HG03060 (cell line): ENCODE measurements around the gene TLCD4.

ENCODE experiments used
- ATAC-seq: cut with Tn5 transposase; IDR thresholded peaks from one replicate; pipeline ENCODE4 v1.9.1; 2021; ENCODE audit warnings: low read depth, moderate number of reproducible peaks; ENCODE audit not compliant: unreplicated experiment

The TLCD4 gene

DNA sequence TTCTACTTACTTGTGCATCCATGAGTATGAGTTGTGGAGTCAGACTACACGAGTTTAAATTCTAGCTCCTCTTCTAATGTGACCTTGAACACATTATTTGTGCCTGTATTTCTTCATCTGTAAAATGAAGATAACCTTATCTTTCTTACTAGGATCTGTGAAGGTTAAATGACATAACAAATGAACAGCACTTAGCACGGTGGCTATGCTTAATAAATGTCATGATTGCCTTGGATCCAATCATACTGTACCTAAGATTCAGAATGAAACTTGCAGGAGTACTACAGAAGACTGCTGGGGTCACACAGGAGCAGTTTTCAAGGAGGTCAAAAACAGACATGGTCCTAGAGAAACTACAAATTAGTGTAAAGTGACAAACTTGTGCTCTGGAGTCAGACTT lies 22.2 kb upstream of the TLCD4 start:
- no peak for ATAC-seq

DNA sequence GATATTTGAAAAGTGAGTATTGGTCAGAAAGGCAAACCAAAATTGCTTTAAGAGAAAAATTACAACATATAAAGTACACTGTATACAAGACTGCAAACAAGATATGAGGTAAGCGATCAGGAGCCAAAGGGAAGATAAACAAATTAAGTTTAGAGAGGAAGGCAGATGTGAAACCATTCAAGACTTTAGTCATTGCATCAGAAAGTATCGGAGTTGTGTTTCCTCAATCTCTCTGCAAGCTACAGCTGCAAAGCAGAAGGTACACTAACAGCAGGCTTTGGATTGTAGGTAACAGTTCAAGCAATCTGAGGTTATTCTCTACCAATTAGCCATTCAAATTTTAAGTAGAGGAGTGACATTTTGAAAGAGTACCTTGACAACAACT lies 21.3 kb upstream of the TLCD4 start:
- peak; percentile 89 for ATAC-seq

DNA sequence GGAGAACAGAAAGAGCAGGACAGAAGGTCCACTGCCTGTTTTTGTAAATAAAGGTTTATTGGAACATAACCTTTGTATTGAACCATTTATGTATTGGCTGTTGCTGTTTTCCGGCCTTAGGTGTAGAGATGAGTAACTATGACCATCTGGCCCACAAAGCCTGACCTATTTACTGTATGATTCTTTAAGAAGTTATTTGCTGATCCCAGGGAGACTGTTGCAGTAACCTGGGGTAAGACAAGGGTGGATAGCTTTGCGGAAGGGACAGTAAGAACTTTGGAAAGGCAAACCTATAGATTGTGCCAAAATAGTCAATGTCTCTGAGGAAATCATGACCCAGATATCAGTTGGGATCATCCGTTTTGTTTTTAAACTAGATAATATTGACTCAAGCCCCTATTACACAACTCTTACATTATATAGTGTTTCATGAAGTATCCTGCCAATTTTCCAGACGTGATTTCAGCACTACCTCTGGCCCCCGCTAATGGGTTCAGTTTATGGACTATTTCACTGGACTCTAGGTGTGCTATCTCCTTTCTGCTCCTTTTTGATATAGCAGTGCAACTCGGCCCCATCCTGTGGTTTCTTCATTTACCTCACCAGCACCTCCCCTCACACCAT lies 20.8 kb upstream of the TLCD4 start:
- no peak for ATAC-seq

- no peak for ATAC-seq
Measured at GRCh38 chr1:95097426-95097825, 19.7 kb upstream of the TLCD4 start.

GRCh38 chr1:95098196-95098595 lies 19.0 kb upstream of the TLCD4 start:
- no peak for ATAC-seq

DNA sequence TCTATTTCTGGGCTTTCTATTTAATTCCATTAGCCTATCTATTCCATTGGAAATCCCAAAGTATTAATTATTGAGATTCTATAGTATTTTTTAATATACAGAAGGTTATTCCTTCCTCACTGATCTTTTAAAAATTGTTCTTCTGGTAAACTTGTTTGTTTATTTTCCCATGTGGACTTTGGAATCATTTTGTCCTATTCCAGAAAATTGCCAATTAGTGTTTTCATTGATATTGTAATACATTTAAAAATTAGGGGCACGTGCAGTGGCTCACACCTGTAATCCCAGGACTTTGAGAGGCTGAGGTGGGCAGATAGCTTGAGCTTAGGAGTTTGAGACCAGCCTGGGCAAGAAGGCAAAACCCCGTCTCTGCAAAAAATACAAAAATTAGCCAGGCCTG lies 8.4 kb upstream of the TLCD4 start:
- ATAC-seq = no peak

DNA sequence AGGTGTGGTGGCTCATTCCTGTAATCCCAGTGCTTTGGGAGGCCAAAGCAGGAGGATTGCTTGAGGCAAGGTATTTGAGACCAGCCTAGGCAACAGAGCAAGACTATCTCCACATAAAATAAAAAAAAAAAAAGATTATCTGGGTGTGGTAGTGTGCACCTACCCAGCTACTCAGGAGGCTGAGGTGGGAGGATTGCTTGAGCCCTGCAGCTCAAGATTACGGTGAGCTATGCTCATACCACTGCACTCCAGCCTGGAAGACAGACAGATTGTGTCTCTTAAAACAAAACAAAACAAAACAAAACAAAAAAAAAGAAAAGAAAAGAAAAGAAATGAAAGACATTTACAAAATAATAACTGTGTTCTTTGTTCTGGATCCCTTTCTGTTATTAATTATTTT lies 6.1 kb upstream of the TLCD4 start:
- ATAC-seq = no peak

DNA sequence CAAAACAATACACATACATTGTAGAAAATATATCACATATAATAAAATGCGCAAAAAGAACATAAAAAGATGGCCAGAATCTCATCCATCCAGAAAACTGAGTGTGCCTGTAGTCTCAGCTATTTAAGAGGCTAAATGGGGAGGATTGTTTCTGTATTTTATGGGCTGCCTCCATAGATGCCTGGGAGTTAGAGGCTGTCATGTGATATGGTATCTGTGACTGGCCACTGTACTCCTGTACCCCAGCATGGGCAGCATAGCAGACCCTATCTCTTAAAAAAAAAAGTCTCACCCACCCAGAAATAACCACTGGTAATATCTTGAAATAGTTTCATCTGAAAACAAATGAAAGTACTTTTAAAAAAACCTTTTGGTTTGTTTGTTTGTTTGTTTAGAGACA lies 3.5 kb upstream of the TLCD4 start:
- ATAC-seq = no peak

GRCh38 chr1:95115708-95116137 lies 1.4 kb upstream of the TLCD4 start:
- no peak for ATAC-seq

DNA sequence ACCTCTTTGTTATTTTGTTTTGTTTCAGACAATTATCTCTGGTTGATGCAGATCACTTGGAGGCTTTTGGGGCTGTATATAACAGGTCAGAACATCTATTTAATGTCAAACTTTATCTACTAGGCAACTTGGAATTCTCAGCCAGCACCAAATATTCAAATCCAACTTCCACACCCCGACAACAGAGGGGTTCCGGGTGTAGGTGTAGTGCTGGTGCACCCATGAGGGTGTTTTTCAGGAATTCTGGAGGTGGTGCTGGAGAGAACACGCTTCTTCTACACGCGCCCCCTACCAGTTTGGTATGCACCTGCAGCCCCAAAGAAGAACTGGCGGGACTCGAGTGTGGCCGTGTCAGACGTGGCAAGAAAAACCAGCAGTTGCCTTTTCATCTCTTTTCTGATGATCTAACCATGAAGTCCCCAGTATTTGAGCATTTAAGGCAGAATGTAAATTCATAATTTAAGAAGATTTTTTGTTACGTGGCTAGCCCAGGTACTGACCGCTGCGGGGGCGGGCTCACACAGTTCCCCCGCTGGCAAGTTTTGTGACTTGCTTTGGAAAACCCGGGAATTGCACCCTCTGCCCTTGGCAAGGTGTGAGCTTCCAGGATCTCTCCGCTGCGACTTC lies 462 bp upstream of the TLCD4 start:
- no peak for ATAC-seq

- no peak for ATAC-seq
Measured at GRCh38 chr1:95118067-95118499, 928 bp downstream of the TLCD4 start.

- ATAC-seq = no peak
Measured at GRCh38 chr1:95118710-95119109, 1.6 kb downstream of the TLCD4 start.

DNA sequence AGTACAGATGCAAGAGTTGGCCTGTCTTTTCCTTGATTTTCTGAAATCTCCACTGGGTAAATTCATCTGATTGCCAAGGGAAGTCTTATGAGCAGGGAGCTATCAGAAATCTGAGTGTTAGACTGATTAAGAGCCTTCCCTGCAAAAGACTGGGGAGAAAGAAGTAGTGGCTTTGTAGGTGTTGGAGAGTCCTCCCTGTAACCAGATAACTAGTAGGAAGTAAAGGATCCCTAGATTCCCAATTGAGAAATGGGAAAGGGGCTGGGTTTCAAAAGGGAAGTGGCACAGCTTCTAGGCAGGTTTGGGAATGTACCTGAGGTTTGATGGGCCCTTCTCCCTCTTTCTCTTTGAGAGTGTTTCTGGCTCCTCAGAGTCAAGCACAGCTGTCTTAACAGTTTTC lies 2.1 kb downstream of the TLCD4 start:
- ATAC-seq = no peak

DNA sequence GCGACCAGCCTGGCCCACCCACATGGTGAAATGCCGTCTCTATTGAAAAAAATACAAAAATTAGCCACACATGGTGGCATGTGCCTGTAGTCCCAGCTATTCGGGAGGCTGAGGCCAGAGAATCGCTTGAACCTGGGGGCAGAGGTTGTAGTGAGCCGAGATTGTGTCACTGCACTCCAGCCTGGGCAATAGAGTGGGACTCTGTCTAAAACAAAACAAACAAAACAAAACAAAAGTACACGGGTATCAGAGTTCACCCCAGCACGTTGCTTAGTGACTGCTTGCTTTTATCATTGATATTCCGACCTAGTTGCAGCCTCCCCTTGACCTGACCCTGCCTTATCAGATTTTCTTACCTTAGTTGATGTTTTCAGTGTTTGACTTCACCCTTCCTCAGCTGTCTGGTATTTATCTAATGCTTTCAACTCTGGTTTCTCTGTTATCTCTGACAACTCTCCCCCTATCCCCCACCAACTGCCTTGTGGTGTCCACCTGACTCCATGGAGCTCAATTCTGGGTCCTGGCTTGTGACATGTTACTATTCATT lies 5.1 kb downstream of the TLCD4 start:
- no peak for ATAC-seq

DNA sequence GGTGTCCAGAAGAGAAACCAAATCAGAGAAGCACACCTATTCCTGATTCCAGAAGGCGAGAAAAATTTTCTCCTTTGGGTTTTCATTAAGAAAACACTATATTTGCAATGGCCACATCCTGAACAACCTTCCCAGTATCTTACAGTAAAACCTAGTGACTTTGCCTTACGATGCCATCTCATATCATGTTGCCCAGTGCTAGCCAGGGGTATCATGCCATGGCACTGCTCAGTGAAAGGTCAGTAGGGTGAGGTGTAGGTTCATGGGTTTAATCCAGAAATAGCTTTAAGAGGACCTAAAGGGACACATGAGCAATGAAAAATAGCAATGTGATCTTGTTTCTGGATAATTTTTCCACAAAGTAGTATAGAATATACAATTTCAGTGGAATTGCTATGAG lies 7.2 kb downstream of the TLCD4 start:
- no peak for ATAC-seq

- no peak for ATAC-seq
Measured at GRCh38 chr1:95126366-95126765, 9.2 kb downstream of the TLCD4 start.

GRCh38 chr1:95126846-95127245 lies 9.7 kb downstream of the TLCD4 start:
- no peak for ATAC-seq

- no peak for ATAC-seq
Measured at GRCh38 chr1:95127380-95127779, 10.2 kb downstream of the TLCD4 start.

DNA sequence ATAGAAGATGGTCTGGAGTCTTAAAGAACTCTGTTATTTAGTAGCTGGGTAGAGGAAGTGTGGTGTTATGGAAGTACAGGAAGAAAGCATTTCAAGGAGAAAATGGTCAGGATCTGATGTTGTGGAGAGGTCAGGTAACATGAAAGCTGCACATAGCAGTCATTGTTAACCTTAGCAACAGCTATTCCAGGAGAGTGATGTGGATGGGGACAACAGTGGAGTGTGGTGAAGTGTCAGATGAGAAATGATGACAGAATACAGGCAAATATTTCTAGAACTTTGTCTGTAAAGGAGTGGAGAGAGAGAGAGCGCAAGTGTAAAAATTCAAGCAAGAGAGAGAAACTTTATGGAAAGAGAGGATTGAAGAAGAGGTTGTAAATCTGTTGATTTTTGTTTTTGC lies 15.6 kb downstream of the TLCD4 start:
- no peak for ATAC-seq

DNA sequence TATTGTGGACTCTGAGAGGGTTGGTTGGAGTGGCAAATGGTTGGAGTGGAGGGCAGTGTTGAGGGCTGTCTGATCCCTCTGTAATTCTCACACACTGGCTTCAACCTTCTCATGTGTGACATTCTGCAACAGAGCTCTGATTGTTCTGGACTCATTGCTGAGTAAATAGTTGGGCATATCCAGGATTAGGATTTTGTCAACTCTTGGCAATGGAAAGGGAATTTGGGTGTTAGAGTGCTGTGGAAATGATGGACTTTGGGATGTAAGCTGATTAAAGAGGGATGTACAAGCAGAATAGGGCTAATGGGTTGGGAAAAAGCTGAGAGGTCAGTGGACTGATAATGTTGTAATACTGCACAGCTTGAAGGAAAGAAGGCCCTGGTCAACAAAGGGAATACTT lies 16.5 kb downstream of the TLCD4 start:
- no peak for ATAC-seq

- ATAC-seq = no peak
Measured at GRCh38 chr1:95138223-95138622, 21.1 kb downstream of the TLCD4 start.

GRCh38 chr1:95139039-95139438 lies 21.9 kb downstream of the TLCD4 start:
- no peak for ATAC-seq
